PC-9 (cell line): ENCODE data around the gene TGFBI. TPM values are rescaled to one million over a fixed set of nuclear protein-coding genes. Genes with fewer than 3 reads are reported as not detected.

Experiments used
- BruUV-seq: library from RNA; stranded (reverse); fragments of 400-500 nt; replicated peaks from 2 replicates; lab custom pipeline; 2021; lab: Mats Ljungman, UMichigan
- CTCF ChIA-PET: fragments of 300-600 bp; sonication (Branson Sonifier 250); formaldehyde crosslinking; loops from one replicate; lab custom pipeline; 2022; ENCODE audit warnings: antibody characterized with exemption; lab: Charles Lee
- POLR2A ChIA-PET: fragments of 300-600 bp; sonication (Branson Sonifier 250); formaldehyde crosslinking; loops from one replicate; lab custom pipeline; 2022; ENCODE audit warnings: antibody characterized with exemption; ENCODE audit not compliant: unreplicated experiment; lab: Charles Lee
- DNase-seq, 2 experiments: peaks; one replicate each; pipeline versions ENCODE4 v3.0.0 to v3.0.0-alpha.2; 2015 to 2022; ENCODE audit warnings: mixed read lengths in 1 of 2
- H2AFZ ChIP-seq: fragments of 200-600 bp; sonication (generic); 2 replicates; pipeline ENCODE4 v1.8.1; 2017; ENCODE audit warnings: antibody characterized with exemption
- H3F3A ChIP-seq: fragments of 200-600 bp; sonication (generic); 2 replicates; pipeline ENCODE4 v1.8.1; 2017; ENCODE audit warnings: antibody characterized with exemption, mild to moderate bottlenecking, low read depth; ENCODE audit not compliant: insufficient read depth
- H3K27ac ChIP-seq: fragments of 200-600 bp; sonication (generic); 2 replicates; pipeline ENCODE4 v1.6.1; 2016; ENCODE audit warnings: mixed run types
- H3K27me3 ChIP-seq: fragments of 200-600 bp; sonication (generic); 2 replicates; pipeline ENCODE4 v1.6.1; 2016; ENCODE audit warnings: low read depth, mixed run types; ENCODE audit not compliant: insufficient read depth
- H3K36me3 ChIP-seq: fragments of 200-600 bp; sonication (generic); 2 replicates; pipeline ENCODE4 v1.6.1; 2016; ENCODE audit warnings: low read depth, mixed run types
- H3K4me1 ChIP-seq: fragments of 200-600 bp; sonication (generic); replicated peaks from 2 replicates; pipeline ENCODE4 v1.6.1; 2016; ENCODE audit warnings: mixed run types; ENCODE audit not compliant: insufficient read depth
- H3K4me2 ChIP-seq: fragments of 200-600 bp; sonication (generic); 2 replicates; pipeline ENCODE4 v1.6.1; 2017; ENCODE audit warnings: mixed run types
- H3K4me3 ChIP-seq: fragments of 200-600 bp; sonication (generic); 2 replicates; pipeline ENCODE4 v1.6.1; 2016; ENCODE audit warnings: mixed run types
- H3K79me2 ChIP-seq: fragments of 200-600 bp; sonication (generic); 2 replicates; pipeline ENCODE4 v1.6.1; 2017; ENCODE audit warnings: low read depth, mixed run types
- H3K9me2 ChIP-seq: fragments of 200-600 bp; sonication (generic); 2 replicates; pipeline ENCODE4 v1.8.1; 2017; ENCODE audit warnings: mild to moderate bottlenecking; ENCODE audit not compliant: insufficient read depth
- H3K9me3 ChIP-seq: fragments of 200-600 bp; sonication (generic); 2 replicates; pipeline ENCODE4 v1.8.1; 2016; ENCODE audit warnings: low read depth; ENCODE audit not compliant: insufficient read depth
- H4K20me1 ChIP-seq: fragments of 200-600 bp; sonication (generic); 2 replicates; pipeline ENCODE4 v1.8.1; 2017; ENCODE audit not compliant: insufficient read depth
- CTCF ChIP-seq: fragments of 200-600 bp; sonication (generic); conservative IDR thresholded peaks from 2 replicates; pipeline ENCODE4 v1.6.1; 2017; ENCODE audit warnings: mixed run types, antibody characterized with exemption, mild to moderate bottlenecking, moderate library complexity
- EZH2 ChIP-seq: fragments of 200-600 bp; sonication (generic); IDR thresholded peaks from 2 replicates; pipeline ENCODE4 v1.8.0; 2017; ENCODE audit warnings: antibody characterized with exemption, low read depth
- intact Hi-C: fragments of 100-400 bp; cut with micrococcal nuclease; formaldehyde crosslinking; loops from one replicate; pipeline ENCODE4 v1.10.0; 2022; ENCODE audit not compliant: unreplicated experiment
- total RNA-seq: library from RNA; stranded (reverse); gene quantifications from 2 replicates; pipeline ENCODE4 v1.2.3, GENCODE V29; 2021

Gene TGFBI
- total RNA-seq, 1 experiment from 2014 or later, result 437 TPM

- no peaks in the 10 kb centered on the region for H4K20me1 ChIP-seq
- CTCF ChIA-PET, result no interaction called here
- no peak overlapping the region for H2AFZ ChIP-seq
Observed at GRCh38 chr5:136033848-136034247, 5.1 kb downstream of the TGFBI start.

GRCh38 chr5:136034492-136034891 lies 5.7 kb downstream of the TGFBI start:
- peaks cover 7% of the 10 kb centered on the region; the same call in 1 of the 2 replicates for H3K36me3 ChIP-seq
- peaks cover 6% of the 10 kb centered on the region for H3F3A ChIP-seq
- CTCF ChIA-PET, result no interaction called here
- no peak for DNase-seq
- intact Hi-C loops, result no loop called here
- H3K9me2 ChIP-seq, result no peaks in the 10 kb centered on the region
- H3K4me2 ChIP-seq, result no peak overlapping the region
- peaks cover 27% of the 10 kb centered on the region for H3K79me2 ChIP-seq
- no peaks in the 10 kb centered on the region for H4K20me1 ChIP-seq
- H3K4me1 ChIP-seq, result peaks cover 37% of the 10 kb centered on the region
- no peak overlapping the region for H2AFZ ChIP-seq
- no TSS peak for BruUV-seq
- POLR2A ChIA-PET, result no interaction called here
- TF ChIP-seq CTCF (no peak), EZH2 (no peak)
- H3K9me3 ChIP-seq, result peaks cover 6% of the 10 kb centered on the region; the same call in 1 of the 2 replicates
- no peak overlapping the region for H3K27ac ChIP-seq
- no peak overlapping the region for H3K4me3 ChIP-seq
- H3K27me3 ChIP-seq, result no peaks in the 10 kb centered on the region

More at GRCh38 chr5:136033848-136034247, 5.1 kb downstream of the TGFBI start:
- no peak for DNase-seq
- H3K36me3 ChIP-seq, result peaks cover 7% of the 10 kb centered on the region; the same call in 1 of the 2 replicates
- POLR2A ChIA-PET, result no interaction called here
- no peaks in the 10 kb centered on the region for H3K9me2 ChIP-seq
- peaks cover 6% of the 10 kb centered on the region; the same call in 1 of the 2 replicates for H3K9me3 ChIP-seq
- intact Hi-C loops, result no loop called here
- no peak for TF ChIP-seq CTCF
- TF ChIP-seq EZH2, result no peak
- no peak overlapping the region for H3K27ac ChIP-seq
- H3K79me2 ChIP-seq, result peaks cover 32% of the 10 kb centered on the region
- H3K4me1 ChIP-seq, result peaks cover 41% of the 10 kb centered on the region
- peaks cover 6% of the 10 kb centered on the region for H3F3A ChIP-seq
- H3K27me3 ChIP-seq, result no peaks in the 10 kb centered on the region
- no peak overlapping the region for H3K4me2 ChIP-seq
- no peak overlapping the region for H3K4me3 ChIP-seq
- no TSS peak for BruUV-seq

- no peak overlapping the region for H3K27ac ChIP-seq
- no peaks in the 10 kb centered on the region for H3K27me3 ChIP-seq
- H3K79me2 ChIP-seq, result peaks cover 22% of the 10 kb centered on the region
- no peaks in the 10 kb centered on the region for H3K9me2 ChIP-seq
- BruUV-seq, result no TSS peak
- H3F3A ChIP-seq, result peaks cover 6% of the 10 kb centered on the region
- DNase-seq, result no peak
- no peak overlapping the region for H2AFZ ChIP-seq
- intact Hi-C loops, result no loop called here
- H4K20me1 ChIP-seq, result no peaks in the 10 kb centered on the region
- H3K36me3 ChIP-seq, result peaks cover 7% of the 10 kb centered on the region; the same call in 1 of the 2 replicates
- H3K4me3 ChIP-seq, result no peak overlapping the region
- ChIA-PET POLR2A (no interaction called here), CTCF (no interaction called here)
- H3K9me3 ChIP-seq, result peaks cover 6% of the 10 kb centered on the region; the same call in 1 of the 2 replicates
- TF ChIP-seq CTCF (no peak), EZH2 (no peak)
- no peak overlapping the region for H3K4me2 ChIP-seq
- peaks cover 34% of the 10 kb centered on the region for H3K4me1 ChIP-seq
Observed at GRCh38 chr5:136034984-136035383, 6.2 kb downstream of the TGFBI start.
